NCI-H1105 (cell line): ENCODE results near the gene PEX12.
"Not testable (repeated sequence)": the region's sequence is repeated elsewhere in the genome, so short reads cannot be mapped to it uniquely, and the experiment has no call there.

ENCODE experiments used
- DNase-seq: peaks from one replicate; lab custom pipeline; 2025; lab: John Stamatoyannopoulos, UW

PEX12 gene

GRCh38 chr17:35536664-35537171, 41.7 kb downstream of the PEX12 start:
- DNase-seq: no peak

- DNase-seq: not testable (repeated sequence)
Observed at GRCh38 chr17:35535406-35535805, 43.0 kb downstream of the PEX12 start.

GRCh38 chr17:35534576-35535093, 43.7 kb downstream of the PEX12 start:
- DNase-seq: no peak

GRCh38 chr17:35531160-35531559, 47.2 kb downstream of the PEX12 start:
- no peak for DNase-seq

GRCh38 chr17:35529866-35530265, 48.5 kb downstream of the PEX12 start:
- DNase-seq: no peak

GRCh38 chr17:35529326-35529725, 49.0 kb downstream of the PEX12 start:
- not testable (repeated sequence) for DNase-seq
